Ramos (cell line): ENCODE measurements around the gene SMAD6.

ENCODE experiments used
- in situ Hi-C: fragments of 300-500 bp; cut with MboI; formaldehyde crosslinking; loops from one replicate; pipeline ENCODE4 v1.14.3; 2022; ENCODE audit warnings: low sequenced_read_pairs; ENCODE audit not compliant: unreplicated experiment

Gene SMAD6

DNA sequence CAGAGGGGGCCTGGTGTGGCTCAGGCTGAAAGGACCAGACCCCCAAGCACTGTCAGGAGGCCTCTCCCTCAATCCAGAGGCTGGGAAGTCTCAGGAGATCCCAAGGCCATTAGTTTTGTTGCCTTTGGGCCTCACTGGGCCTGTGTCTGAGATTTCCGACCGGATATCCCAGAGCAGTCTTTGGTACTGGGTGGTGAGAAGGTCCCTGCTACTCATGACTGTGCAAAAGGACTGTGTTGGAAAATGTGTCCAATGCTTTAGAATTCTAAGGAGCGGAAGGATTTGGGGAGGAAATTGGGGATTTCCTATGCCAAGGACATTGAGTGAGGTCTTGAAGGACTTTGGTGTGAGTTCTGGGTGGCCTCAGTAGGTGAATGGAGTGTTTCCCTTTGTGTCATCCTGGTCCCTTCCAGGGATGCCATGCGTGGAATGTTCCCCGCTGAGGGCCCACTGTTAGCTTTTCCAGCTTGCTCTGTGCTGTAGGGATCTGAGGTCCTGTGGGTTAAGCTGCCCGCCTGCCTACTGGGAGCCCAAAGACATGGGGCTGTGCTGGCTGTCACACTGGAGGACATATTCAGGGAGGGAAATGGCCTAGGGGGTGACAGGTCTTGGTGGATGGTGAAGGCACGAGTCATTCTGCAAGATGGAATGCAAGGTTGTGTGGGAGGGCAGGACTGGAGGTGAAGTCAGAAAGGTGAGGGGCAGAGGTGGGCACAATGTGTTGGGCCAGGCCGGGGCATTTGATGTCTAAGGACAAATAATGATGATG, 16.4 kb downstream of the SMAD6 start:
- in situ Hi-C loops, result no loop called here

DNA sequence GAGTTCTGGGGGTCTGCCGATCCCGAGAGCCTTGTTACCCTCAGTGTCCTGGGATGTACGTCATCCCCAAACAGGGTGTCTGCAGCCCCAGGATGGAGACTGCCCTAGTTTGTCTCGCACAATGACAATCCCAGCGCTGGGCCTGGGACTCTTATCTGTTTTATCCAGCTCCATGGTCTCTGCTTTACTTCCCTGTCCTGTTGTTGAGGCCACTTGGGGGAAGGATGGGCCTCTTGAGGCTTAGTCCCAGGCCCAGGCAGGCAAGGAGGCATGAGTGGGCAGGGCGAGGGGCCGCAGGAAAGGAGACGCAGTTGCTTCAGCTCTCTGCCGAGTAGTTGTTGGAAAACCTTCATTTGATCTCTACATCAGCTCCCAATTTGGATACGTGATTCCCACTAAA, 17.4 kb downstream of the SMAD6 start:
- in situ Hi-C loops, result no loop called here

DNA sequence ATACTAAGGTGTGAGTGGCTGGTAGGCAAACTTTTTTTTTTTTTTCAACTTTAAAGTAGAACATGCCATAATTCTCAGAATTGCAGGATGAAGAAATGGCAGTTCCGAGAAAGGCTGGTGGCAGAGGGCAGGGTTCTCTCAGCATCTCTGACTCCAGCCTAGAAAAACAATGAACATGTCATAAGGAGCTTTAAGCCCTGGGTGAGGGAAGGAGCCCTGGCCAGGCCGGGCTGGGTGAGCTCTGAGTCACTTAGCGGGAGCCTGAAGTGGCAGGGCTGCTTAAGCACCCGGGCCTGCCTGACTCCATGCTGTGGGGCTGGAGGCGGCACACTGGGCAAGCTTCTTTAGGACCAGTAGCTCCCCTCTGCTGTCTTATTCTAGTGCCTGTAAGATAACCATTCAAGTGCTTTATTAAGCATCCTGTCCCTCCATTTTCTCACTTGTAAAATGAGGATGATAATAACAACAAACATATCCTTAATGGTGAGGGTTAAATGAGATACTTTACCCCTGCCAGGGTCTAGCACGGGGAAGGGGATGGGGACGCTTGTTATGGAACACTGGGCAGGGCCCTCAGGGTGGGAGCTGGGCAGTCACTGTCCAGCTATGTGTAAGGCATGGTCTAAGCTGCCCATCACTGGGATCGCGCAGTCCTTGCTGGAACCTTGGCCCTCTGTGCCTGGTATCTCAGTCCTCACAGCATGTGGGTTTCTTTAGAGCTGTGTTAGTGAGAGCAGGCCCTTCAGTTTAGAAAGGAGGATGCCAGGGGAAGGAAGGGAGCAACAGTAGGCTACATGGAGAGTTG, 18.4 kb downstream of the SMAD6 start:
- in situ Hi-C loops, result no loop called here

DNA sequence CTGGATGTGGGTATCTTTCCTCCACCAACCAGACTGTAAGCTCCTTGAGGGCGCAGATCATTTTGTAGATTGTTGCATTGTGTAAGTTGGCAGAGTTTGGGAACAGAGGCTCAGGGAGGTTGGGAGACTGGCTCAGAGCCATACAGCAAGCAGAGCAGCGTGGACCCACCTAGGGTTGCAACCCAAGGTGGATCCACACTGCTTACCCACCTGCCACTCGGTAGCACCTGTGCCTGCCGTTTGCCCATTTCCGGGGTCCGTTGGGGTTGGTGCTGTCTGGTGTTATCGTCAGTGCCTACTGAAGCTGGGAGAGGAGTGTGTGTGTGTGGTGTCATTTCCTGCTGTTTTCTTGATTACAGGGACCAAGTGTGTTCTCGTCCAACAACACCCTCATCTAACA, 19.0 kb downstream of the SMAD6 start:
- in situ Hi-C loops, result no loop called here

DNA sequence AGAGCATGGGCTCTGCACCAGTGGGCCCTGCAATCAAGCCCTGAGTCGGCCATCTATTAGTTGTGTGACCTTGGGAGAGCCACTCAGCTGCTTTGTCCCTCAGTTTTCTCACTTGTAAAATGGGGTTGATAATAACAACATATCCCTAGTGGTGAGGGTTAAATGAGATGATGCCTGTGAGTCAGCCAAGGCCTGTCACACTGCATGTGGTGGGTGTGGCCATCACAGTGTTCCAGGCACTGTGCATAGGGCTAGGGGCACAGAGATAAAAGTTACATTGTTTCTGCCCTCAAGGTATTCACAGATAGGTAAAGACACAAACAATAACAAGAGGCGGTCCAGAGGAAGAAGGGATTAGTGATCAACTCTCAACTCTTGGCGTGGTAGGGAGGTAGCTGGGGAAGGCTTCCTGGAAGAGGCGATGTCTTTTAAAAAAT, 19.5 kb downstream of the SMAD6 start:
- in situ Hi-C loops, result no loop called here

DNA sequence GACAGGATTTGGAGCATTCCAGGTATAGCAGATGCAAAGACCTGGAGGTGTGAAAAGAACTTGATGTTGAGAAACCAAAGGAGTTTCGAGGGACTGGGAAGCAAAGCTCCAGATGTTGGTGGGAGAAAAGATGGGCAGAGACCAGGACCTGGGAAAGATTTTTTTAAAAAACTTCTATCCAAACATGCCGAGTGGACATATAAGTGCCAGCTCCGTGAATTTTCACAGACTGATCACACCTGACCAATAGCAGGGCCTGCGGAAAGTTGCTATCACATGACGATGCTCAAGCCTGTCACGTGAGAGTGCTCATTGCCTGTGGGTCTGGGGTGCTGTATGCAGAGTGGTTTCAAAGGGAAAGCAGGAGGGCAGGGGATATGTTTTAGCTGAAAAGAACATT, 19.9 kb downstream of the SMAD6 start:
- in situ Hi-C loops, result no loop called here

DNA sequence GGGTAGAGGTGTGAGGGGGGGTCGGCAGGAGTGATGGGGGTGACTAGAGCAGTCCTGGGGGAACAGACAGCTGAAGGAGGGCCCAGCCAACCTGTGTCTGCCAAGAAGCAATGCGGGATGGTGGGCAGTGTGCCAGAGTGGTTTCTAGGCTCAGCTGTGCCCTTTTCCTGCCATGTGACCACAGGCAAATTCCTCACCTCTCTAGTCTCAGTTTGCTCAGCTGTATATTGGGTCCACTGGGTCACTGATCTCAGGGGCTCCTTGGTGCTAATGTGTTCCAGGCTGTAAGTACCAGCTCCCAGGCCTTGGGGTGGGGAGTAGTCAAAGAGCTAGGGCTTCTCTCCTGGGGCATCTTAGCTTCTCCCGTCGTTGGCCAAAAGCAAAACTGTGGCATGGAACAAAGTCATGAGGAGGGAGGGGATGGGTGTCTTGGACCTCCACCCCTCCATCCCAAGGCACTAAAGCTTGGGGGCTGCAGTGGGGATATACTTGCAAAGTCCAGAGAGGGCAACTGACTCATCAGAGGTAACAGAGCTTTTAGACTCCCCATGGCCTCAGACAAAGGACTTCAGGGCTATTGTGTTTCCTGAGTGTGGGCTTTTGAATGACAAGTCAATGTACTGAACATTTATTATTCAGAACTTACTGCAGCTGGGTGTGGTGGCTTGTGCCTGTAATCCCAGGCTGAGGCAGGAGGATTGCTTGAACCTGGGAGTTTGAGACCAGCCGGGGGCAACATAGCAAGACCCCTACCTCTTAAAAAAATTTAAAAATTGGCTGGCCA, 20.9 kb downstream of the SMAD6 start:
- in situ Hi-C loops, result no loop called here

DNA sequence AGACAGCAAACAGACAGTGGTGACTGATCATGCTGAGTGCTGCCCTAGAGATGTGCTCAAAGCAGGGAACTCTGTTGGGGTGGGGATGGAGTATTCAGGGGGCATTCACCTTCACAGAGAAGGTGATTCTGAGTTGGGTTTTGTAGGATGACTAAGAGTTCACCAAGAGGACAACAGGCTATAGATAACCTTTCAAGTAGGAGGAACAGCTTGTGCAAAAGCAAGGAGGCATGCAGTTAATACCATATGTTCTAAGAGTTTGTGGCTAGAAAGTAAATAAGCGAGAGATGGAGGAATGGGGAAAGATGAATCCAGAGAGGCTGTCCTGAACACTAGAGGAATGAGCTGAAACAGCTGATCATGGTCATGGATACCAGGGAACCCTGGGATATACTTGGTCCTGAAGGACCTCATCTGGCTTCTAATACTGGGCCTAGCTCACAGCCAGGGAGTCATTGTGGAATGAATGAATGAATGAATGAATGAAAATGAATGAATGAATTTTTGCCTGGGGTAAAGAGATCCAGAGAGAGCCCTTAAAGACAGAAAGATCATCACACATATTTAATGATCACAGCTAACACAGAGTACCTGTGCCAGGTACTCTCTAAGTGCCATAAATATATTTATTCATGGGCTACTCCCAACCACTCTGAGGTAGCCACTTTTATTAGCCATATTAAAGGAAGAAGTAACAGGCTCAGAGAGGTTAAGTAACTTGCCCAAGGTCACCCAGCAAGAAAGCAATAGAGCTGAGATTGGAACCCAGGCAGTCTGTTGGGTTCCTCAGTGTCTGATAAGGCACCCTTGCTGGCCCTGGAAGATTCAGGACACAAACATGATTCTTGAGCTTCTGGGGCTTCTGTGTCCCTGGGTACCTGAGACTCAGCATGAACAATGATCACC, 22.0 kb downstream of the SMAD6 start:
- in situ Hi-C loops, result no loop called here

DNA sequence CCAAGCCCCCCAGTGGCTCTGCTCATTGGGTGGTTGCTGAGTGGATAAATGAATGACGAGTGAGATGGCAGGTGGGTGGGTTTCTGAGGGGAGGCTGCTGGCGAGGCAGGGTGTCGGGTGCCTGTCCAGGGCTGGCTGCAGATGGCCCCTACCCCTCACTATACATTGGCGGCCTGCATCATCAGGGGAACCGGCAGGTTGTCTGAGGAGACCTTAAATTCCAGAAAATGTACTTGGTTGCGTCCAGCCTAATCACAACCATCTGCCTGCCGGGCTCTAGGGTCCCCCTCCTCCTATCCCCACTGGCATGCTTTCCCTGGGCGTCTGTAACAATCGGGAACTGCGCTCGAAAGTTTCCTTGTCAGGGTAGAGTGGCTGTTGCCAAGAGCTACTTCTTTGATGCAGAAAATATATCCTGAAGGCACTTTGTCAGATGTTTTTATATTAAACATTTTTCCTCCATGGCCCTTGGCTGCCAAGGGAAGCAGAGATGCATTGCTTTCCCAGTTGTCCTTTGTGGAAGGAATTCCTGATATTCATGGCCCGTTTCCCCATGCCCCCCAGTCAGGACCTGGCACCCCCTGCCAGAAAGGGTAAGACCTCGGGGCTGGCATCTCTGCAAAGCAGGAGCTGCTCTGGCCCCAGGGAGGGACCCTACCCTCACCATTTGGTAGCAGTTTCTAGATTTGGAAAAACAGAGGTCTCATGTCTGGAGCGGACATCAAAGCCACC, 22.9 kb downstream of the SMAD6 start:
- in situ Hi-C loops, result no loop called here

DNA sequence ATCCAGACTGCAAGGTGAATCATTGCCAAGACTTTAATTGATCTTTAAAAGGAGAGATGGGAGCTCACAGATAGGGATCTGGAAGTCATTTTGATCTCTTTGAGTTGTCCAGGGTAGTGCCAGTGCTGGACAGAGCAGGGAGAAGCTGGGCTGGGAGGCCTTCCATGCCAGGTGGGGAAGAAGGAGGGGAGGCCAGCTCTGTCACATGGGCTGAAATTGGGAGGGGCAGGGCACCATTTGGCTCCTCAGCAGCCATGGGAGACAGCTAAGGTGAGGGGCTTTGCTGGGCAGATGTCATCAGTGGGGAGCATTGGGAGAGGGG, 23.4 kb downstream of the SMAD6 start:
- in situ Hi-C loops, result no loop called here

DNA sequence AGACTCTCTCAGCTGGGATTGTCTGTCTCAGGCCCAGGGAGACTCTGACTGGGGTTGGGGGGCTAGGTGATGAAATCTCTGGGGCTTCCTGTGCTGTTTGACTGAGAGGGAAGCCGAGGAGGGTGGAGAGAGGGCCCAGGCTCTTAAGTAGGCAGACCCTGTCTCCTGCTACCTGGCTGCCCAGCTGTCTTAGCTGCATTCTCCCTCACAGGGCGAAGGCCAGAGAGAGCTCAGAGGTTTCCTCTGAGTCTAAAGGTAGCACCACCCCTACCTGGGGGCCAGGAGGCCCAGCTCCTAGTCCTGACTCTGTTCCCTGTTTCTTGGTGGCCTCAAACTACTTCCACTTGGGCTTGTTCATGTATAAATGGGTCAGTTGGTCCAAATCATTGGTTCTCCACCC, 24.4 kb downstream of the SMAD6 start:
- in situ Hi-C loops, result no loop called here

DNA sequence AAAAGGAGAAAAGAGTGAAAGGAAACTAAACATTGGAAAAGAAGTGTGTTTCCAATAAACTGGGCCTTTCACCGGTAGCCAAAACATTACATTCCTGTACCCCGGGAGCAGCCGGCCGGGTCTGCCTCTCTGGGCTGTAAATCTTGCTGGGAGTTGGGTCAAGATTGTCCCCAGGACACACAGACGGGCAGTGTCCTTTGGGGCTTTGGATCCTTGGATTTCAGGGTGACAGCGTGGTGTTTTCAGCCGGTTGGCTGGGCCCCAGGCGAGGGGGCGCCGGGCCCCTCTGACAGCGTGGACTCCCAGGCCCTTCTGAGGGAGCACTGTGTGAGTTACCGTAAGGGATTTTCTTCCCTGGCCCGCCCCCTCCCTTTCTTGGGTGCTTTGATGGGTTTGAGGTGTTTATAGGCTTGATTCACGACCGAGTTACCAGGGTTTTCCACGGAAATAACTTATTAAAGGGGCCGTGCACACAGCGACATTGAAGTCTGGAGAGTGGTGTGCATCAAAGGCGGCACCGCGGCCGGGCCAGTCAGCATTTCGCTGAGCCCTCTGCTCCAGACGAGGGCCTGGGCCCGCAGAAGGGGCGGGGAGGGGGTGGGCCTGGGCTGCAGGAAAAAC, 27.4 kb downstream of the SMAD6 start:
- in situ Hi-C loops, result no loop called here

DNA sequence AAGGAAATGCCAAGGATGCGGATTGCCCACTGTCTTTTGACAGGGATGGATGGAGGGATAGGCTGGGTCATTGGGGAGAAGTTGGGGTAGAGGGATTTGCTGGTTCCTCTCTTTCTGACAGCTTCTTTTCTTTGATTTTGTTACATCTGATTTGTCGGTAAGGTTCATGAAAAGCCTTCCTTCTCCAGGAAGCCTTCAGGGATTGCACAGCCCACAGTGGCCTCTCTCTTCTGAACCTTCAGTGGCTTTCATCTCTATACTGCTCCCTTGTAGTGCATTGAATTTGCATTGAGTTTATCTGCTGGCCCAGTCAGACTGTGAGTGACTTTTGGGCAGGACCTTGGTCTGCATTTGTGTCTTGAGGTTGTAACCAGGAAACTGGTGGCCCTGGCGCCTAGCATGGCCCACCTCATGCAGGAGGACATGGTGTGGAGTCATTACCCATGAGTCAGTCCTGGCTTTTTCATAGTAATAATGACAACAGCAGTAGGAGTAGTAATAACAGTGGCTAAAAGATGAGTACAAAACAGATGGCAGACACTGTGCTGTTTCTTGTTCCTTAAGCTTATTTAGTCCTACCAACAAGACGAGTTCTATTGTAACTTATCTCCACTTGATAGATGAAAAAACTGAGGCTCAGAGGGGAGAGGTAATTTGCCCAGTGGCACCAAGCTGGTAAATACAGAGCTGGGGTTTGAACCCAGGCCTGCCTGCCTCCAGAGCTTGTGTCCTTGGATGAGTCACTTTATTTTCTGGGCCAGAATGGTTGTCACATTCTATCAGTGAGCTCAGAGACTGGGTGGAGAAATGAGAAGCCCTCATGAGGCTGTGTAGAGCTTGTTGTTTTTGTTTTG, 28.4 kb downstream of the SMAD6 start:
- in situ Hi-C loops, result no loop called here

DNA sequence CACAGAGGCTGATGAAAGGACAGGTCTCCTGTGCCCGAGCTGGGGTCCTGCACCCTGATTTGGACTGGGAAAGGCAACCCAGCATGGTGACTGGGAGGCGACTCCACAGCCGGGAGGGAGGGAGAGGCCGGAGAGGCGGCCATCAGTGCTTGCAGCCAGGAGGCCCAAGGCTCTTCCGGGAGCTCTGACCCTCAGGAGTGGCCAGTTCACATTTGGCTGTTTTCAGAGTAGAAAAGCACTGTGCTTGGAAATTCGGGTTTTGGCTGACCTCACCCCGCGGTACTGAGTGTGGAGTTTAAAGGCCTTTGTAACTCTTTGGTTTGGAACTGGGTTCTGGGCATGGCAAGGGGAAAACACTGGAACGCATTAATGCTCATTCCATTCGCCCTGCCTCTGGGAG, 31.9 kb downstream of the SMAD6 start:
- in situ Hi-C loops, result no loop called here

DNA sequence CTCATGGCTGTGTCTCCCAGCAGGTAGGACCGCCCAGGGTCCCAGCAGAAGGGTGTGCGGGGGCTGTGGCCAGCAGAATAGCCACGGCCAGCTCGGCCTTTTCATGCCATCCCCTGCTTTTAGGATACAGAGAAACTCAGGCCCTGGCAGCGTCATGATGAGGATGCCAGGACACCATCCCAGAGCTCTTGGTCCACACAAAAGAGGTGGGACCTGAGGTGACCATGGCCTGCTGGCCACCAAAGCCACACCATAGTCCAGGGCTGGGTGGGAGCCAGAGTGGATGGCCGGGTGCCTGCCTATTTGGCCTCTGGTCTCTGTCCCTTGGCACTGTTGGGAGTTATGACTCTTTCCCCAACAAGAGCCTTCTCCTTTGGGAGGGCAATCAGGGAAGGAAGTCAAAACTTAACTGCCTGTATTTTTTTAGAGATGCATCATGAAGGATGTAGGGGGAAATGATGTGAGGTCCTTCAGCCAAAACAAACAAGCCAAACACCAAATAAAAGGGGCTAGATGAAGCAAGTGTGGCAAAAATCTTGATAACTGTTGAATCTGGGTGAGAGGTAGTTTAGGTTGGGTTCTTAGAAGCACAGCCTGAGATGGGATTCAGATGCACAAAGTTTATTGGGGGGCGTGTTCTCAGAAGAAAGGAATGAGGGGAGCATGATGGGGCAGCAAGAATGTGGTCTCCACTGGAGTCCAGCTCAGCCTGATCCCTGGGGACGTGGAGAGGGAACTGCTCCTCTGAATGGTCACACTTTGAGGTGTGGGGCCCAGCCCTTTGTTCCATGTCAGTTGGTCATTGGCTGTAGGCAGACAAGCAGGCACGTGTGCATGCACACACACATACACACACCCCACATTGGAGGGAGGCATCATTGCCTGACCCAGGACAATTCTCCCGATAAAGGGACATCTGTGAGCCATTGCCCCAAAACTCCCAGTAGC, 33.2 kb downstream of the SMAD6 start:
- in situ Hi-C loops, result no loop called here

DNA sequence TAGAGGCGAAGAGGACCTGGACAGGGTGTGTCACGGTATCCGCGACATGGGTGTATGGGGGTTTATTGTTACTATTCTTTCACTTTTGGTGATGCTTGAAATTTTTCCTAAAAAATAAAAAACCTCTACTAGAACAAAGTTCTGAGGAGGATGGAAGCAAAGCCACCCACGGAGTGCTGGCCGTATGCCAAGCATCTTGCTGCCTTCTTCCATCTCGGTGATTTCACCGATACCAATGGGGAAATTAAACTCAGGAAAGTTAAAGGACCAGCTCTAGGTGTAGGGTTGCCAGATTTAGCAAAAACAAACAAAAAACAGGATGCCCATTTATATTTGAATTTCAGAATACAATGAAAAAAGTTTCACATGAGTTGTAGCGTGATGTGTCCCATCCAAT, 33.9 kb downstream of the SMAD6 start:
- in situ Hi-C loops, result no loop called here
